Nucleus accumbens (tissue), 56 donors: Measurements from ENCODE around the gene FBXW7.
A peak's percentile ranks its signal among the peaks of the same experiment; 100 is the strongest.

Source experiments
- DNase-seq, 56 donors: peaks; one replicate each; lab custom pipeline; 2025; lab: John Stamatoyannopoulos, UW

FBXW7 gene

GRCh38 chr4:152434011-152434410, 101.9 kb downstream of the FBXW7 start:
- DNase-seq = no peak

- no peak for DNase-seq
Measured at GRCh38 chr4:152431784-152432183, 104.1 kb downstream of the FBXW7 start.

DNA sequence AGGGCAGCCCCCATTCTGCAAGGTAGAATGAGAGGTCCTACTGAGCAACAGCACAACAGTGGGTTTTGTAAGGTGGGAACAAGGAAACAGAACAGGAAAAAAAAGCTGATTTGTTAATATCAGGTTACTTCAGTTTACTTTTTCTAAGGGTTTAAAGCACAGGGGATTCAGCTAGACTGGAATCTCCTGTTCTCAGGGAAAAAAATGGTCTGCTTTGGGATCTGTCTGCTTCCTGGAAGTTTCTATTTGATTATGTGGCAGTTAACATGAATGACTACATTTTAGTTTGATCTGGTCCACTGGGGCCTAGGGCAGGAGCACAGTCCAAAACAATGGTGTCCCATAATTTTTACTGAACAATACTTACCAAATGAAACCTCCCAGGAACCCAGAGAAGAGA, 104.6 kb downstream of the FBXW7 start:
- no peak for DNase-seq

- DNase-seq = no peak
Measured at GRCh38 chr4:152430507-152430906, 105.4 kb downstream of the FBXW7 start.

GRCh38 chr4:152427981-152428380, 107.9 kb downstream of the FBXW7 start:
- DNase-seq = no peak

DNA sequence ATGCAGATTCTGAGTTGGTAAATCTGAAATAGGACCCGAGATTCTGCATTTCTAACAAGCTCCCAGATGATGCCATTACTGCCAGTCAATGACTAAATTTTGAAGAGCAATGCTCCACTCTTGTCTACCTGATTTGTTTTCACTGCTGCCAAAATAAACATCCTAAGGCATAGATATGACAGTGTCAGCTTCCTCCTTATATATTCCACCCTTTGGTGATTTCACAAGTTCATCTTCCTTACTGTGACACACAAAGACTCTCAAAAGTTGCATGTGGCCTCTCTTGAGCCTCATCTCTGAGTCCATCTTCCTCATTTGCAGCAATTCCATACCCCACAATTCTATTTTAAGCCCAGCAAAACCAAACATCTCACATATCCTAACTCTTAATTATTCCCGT, 110.9 kb downstream of the FBXW7 start:
- no peak for DNase-seq

- DNase-seq = no peak
Measured at GRCh38 chr4:152424396-152424795, 111.5 kb downstream of the FBXW7 start.

- DNase-seq = no peak
Measured at GRCh38 chr4:152422817-152423320, 113.0 kb downstream of the FBXW7 start.

DNA sequence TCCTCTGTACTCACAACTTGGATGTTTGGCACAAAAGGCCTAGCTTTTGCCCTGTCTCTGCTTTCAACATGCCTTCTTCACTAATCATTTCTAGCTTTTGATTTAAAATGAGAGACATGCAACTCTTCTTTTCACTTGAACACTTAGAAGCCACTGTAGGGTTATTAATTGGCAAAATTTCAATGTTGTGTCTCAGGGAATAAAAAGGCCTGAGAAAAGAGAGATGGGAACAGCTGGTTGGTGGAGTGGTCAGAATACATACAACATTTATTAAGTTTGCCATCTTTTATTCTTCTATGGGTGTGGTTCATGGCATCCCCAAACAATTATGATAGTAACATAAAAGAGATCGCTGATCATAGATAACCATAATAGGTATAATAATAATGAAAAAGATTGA, 114.3 kb downstream of the FBXW7 start:
- DNase-seq = no peak

DNA sequence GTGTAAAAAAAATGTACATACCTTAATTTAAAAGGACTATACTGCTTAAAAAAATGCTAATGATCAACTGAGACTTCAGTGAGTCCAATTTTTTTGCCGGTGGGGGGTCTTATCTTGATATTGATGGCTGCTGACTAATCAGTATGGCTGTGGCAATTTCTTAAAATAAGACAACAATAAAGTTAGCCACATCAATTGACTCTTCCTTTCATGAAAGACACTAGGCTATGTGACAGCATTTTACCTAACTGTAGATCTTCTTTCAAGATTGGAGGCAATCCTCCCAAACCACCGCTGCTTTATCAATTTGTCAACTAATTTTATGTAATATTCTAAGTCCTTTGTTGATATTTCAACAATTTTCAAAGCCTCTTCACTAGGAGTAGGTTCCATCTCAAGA, 116.1 kb downstream of the FBXW7 start:
- DNase-seq = no peak

DNA sequence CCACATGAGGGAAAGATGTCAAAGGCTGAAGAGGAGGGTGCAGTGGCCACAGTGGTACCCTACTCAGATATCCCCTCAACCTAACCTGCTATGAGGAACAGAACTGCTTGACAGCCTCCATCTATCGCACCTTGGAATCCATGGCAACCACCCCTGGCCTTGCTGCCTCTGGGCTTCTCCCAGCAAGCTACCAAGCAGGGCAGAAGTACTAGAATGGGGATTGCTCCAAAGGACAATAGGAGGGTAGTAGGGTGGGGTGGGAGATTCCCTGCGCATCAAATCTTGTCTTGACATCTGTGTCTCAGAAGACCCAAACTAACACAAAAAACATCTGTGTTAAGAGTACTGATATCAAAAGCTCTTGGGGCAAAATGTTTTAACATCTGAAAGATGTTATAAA, 118.2 kb downstream of the FBXW7 start:
- DNase-seq = no peak

- DNase-seq = no peak
Measured at GRCh38 chr4:152415980-152416379, 119.9 kb downstream of the FBXW7 start.

DNA sequence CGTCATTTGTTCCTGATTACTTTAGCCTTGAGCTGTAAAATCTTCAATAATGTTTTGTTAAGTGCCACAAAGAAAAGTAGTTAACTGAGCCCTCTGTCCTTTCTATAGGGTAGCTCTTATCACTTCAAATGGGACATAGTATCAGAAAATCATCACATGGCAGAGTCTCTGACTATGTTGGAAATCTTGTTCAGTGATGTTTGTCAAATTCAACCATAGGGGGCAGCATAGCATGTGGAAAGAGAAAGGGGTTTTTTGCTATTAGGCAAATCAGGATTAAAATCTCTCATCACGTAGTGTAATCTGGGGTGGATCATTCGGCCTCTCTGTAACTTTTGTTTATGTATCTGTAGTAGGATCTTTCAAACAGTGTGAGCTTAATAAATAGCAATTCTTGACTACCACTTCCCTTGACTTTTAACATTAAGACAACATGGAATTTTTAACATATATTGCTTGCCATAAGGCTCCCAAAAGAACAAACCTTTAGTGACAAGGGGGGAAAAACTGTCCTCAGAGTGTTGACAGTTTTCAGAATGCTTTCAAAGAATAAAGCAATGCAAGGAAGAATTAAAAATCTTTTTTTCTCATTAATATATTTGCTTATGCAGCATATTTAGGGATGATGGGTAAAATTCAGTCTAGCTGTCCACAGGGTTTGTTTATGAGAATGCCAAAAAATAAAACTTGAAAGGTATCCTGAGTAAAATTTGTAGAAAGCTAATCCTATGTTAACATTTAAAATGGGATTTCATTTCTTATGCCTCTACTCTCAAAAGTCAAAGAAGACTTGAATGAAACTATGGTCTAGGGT, 127.2 kb downstream of the FBXW7 start:
- DNase-seq = peak in 2 of 56 donors; percentile 2 to 16

GRCh38 chr4:152401424-152401823, 134.5 kb downstream of the FBXW7 start:
- no peak for DNase-seq

- no peak for DNase-seq
Measured at GRCh38 chr4:152399246-152399645, 136.6 kb downstream of the FBXW7 start.

GRCh38 chr4:152398060-152398459, 137.8 kb downstream of the FBXW7 start:
- no peak for DNase-seq

DNA sequence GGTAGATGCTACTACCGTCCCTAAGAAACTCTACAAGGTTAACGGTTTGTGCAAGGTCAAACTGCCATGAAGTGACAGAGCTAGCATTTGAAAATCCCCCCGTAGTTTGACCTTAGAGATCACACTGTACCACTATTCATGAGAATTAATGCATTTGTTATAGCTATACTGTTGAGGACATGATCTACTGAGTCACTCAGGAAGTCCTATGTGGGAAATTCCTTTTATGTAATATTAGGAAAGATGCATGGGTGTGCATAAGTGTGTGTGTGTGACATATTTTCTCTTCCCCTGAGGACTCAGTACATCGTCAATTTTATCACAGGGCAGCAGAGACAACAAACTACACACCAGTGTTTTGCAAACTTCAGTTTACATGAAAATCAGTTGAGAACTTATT, 141.1 kb downstream of the FBXW7 start:
- no peak for DNase-seq

DNA sequence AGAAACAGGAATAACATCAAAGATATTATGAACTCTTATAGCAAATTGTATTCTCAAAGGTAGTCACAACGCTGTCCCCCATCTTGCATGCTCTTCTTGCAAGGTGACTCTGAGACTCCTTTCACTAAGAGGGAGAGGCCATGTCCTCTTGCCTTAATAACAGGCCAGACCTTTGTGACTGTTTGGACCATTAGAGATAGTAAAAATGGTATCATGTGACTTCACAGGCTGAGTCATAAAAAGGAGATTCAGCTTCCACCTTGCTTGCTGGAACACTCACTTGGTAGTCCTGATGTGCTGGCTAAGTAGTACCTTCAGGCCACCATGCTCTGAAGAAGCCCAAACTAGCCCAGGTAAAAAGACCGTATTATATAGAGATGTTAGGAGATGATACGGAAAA, 143.8 kb downstream of the FBXW7 start:
- DNase-seq = no peak

DNA sequence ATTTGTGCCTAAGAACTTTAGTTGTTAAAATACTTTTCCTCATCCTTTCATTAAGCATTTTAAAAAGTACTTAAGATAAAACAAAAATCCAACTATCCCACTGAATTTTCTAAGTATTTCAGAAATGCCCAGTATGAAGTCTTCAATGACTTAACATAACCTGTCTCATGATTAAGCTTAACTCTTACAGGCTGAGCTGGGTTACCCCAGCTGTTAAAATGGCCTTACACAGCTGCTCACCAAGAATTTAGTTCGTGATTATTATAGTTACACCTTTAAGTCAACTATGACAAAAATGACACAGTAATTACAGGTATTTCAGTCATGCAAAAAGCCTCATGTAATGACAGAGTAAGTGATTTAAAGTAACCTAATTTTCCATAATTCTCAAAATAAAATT, 145.7 kb downstream of the FBXW7 start:
- DNase-seq = no peak

DNA sequence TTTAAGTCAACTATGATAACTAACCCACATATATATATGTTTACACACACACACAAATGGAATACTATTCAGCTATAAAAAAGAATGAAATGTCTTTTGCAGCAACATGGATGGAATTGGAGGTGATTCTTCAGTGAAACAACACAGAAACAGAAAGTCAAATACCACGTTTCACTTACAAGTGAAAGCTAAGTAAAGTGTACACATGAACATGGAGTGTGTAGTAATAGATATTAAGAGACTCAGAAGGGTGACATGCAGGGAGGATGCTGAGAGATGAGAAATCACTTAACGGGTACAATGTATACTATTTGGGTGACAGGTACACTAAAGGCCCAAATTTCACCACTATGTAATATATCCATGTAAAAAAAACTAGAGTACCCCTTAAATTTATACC, 146.5 kb downstream of the FBXW7 start:
- DNase-seq = no peak

DNA sequence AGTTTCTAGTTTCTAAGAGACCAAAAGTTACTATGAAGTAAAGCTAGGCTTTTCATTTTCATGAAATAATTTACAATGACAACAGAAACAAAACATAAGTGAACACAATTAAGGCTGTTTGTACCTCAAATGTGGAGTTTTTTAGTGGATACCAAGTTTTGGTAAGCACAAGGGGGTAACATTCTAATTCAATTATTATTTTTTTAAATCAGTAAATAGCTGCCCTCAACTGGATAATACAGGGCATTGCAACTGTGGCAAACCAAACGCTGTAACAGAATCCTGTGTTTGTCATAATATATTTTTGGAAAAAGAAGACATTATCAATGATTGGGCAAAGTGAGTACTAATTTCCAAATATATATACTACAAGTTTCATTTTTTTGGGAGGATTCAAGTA, 150.3 kb downstream of the FBXW7 start:
- DNase-seq = no peak

DNA sequence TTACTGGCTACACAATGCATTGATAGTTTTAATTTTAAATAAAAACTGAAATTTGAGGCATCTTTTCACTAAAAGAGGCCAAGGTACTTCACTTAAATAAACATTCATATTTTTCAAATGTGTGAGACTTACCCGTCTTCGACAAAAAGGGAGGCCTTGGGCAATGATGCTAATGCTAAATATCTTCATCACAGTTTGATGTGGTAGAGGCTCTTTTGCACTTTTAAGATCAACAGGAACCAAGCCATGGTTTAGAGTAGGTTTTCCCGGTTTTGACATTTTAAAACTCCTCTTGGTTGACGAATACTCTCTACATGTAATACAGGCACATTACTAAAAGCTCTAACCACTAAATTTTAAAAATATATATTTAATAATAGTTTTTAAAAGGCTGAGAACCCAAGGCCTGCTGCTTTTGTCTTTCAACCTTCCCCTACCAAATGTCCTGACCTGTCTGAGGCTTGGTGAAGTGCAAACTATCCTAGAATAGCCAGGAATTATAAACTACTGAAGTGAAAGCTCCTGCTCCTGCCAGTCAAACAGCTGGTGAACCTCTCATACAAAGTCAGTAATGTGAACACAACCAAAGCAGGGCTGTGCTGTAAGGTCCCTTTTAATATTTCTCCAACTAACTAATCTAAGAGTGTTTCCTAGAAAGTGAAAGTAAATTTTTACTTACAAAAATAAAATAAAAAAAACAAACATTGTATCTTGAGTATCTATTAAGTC, 153.7 kb downstream of the FBXW7 start:
- no peak for DNase-seq
